ENCODE data around the gene IQCM.

Gene IQCM

GRCh38 chr4:149702414-149703293 is 113.0 kb downstream of the IQCM start:
- Histone ChIP-seq H3K27ac (ENCODE audit: insufficient read depth in 1 of 2, low read depth in 1 of 2, low read length in 2 of 2, poor library complexity in 1 of 2, severe bottlenecking in 2 of 2) (no peak overlapping the region), H3K4me1 (ENCODE audit: control extremely low read depth in 1 of 4, control insufficient read depth in 4 of 4, insufficient read depth in 4 of 4, low read length in 3 of 4) (no peaks in the 10 kb centered on the region), H3K4me3 (ENCODE audit: control insufficient read depth in 1 of 7, extremely low read depth in 1 of 7, insufficient read depth in 4 of 7, low read depth in 2 of 7, low read length in 6 of 7) (no peak overlapping the region), H3K9me3 (ENCODE audit: control extremely low read depth in 1 of 5, control insufficient read depth in 4 of 5, insufficient read depth in 2 of 5, low read depth in 1 of 5, low read length in 4 of 5) (no peaks in the 10 kb centered on the region), H3K27me3 (replicated peaks in 2 of 5; ENCODE audit: control insufficient read depth in 4 of 5, insufficient read depth in 5 of 5, low read length in 4 of 5) (no peaks in the 10 kb centered on the region), H3K36me3 (ENCODE audit: control insufficient read depth in 4 of 4, insufficient read depth in 4 of 4, low read length in 3 of 4) (no peaks in the 10 kb centered on the region)
- WGBS (ENCODE audit: insufficient coverage): 92% methylated on average over 2 of the region's 2 CpGs
- CTCF ChIA-PET: no interaction called here
- no peak for DNase-seq
- POLR2A ChIA-PET: no interaction called here

- no peaks in the 10 kb centered on the region for H3K36me3 ChIP-seq (ENCODE audit: control insufficient read depth in 4 of 4, insufficient read depth in 4 of 4, low read length in 3 of 4)
- H3K9me3 ChIP-seq (ENCODE audit: control extremely low read depth in 1 of 5, control insufficient read depth in 4 of 5, insufficient read depth in 2 of 5, low read depth in 1 of 5, low read length in 4 of 5): no peaks in the 10 kb centered on the region
- ChIA-PET POLR2A (no interaction called here), CTCF (no interaction called here)
- DNase-seq: no peak
- no peaks in the 10 kb centered on the region for H3K4me1 ChIP-seq (ENCODE audit: control extremely low read depth in 1 of 4, control insufficient read depth in 4 of 4, insufficient read depth in 4 of 4, low read length in 3 of 4)
- H3K27ac ChIP-seq (ENCODE audit: insufficient read depth in 1 of 2, low read depth in 1 of 2, low read length in 2 of 2, poor library complexity in 1 of 2, severe bottlenecking in 2 of 2): no peak overlapping the region
- WGBS (ENCODE audit: insufficient coverage): no CpG with 5 or more reads among the region's 2 CpGs
- H3K27me3 ChIP-seq (replicated peaks in 2 of 5; ENCODE audit: control insufficient read depth in 4 of 5, insufficient read depth in 5 of 5, low read length in 4 of 5): no peaks in the 10 kb centered on the region
- no peak overlapping the region for H3K4me3 ChIP-seq (ENCODE audit: control insufficient read depth in 1 of 7, extremely low read depth in 1 of 7, insufficient read depth in 4 of 7, low read depth in 2 of 7, low read length in 6 of 7)
Observed at GRCh38 chr4:149701435-149702156, 114.0 kb downstream of the IQCM start.

GRCh38 chr4:149700272-149700671 is 115.4 kb downstream of the IQCM start:
- no peak overlapping the region for H3K27ac ChIP-seq (ENCODE audit: insufficient read depth in 1 of 2, low read depth in 1 of 2, low read length in 2 of 2, poor library complexity in 1 of 2, severe bottlenecking in 2 of 2)
- H3K4me1 ChIP-seq (ENCODE audit: control extremely low read depth in 1 of 4, control insufficient read depth in 4 of 4, insufficient read depth in 4 of 4, low read length in 3 of 4): no peaks in the 10 kb centered on the region
- H3K4me3 ChIP-seq (ENCODE audit: control insufficient read depth in 1 of 7, extremely low read depth in 1 of 7, insufficient read depth in 4 of 7, low read depth in 2 of 7, low read length in 6 of 7): no peak overlapping the region
- WGBS (ENCODE audit: insufficient coverage): 88% methylated on average over 3 of the region's 3 CpGs
- CTCF ChIA-PET: no interaction called here
- no peaks in the 10 kb centered on the region for H3K9me3 ChIP-seq (ENCODE audit: control extremely low read depth in 1 of 5, control insufficient read depth in 4 of 5, insufficient read depth in 2 of 5, low read depth in 1 of 5, low read length in 4 of 5)
- no peaks in the 10 kb centered on the region for H3K36me3 ChIP-seq (ENCODE audit: control insufficient read depth in 4 of 4, insufficient read depth in 4 of 4, low read length in 3 of 4)
- POLR2A ChIA-PET: no interaction called here
- no peak for DNase-seq
- H3K27me3 ChIP-seq (replicated peaks in 2 of 5; ENCODE audit: control insufficient read depth in 4 of 5, insufficient read depth in 5 of 5, low read length in 4 of 5): no peaks in the 10 kb centered on the region

GRCh38 chr4:149699642-149700041 is 116.0 kb downstream of the IQCM start:
- Histone ChIP-seq H3K36me3 (ENCODE audit: control insufficient read depth in 4 of 4, insufficient read depth in 4 of 4, low read length in 3 of 4) (no peaks in the 10 kb centered on the region), H3K4me1 (ENCODE audit: control extremely low read depth in 1 of 4, control insufficient read depth in 4 of 4, insufficient read depth in 4 of 4, low read length in 3 of 4) (no peaks in the 10 kb centered on the region), H3K27me3 (replicated peaks in 2 of 5; ENCODE audit: control insufficient read depth in 4 of 5, insufficient read depth in 5 of 5, low read length in 4 of 5) (no peaks in the 10 kb centered on the region), H3K4me3 (ENCODE audit: control insufficient read depth in 1 of 7, extremely low read depth in 1 of 7, insufficient read depth in 4 of 7, low read depth in 2 of 7, low read length in 6 of 7) (no peak overlapping the region), H3K27ac (ENCODE audit: insufficient read depth in 1 of 2, low read depth in 1 of 2, low read length in 2 of 2, poor library complexity in 1 of 2, severe bottlenecking in 2 of 2) (no peak overlapping the region), H3K9me3 (ENCODE audit: control extremely low read depth in 1 of 5, control insufficient read depth in 4 of 5, insufficient read depth in 2 of 5, low read depth in 1 of 5, low read length in 4 of 5) (no peaks in the 10 kb centered on the region)
- WGBS (ENCODE audit: insufficient coverage): 33% methylated on average over 1 of the region's 2 CpGs
- no peak for DNase-seq
- CTCF ChIA-PET: no interaction called here
- POLR2A ChIA-PET: no interaction called here

GRCh38 chr4:149690726-149691125 is 124.9 kb downstream of the IQCM start:
- no peak overlapping the region for H3K4me3 ChIP-seq (ENCODE audit: control insufficient read depth in 1 of 7, extremely low read depth in 1 of 7, insufficient read depth in 4 of 7, low read depth in 2 of 7, low read length in 6 of 7)
- WGBS (ENCODE audit: insufficient coverage): 80% methylated on average over 1 of the region's 3 CpGs
- H3K27ac ChIP-seq (ENCODE audit: insufficient read depth in 1 of 2, low read depth in 1 of 2, low read length in 2 of 2, poor library complexity in 1 of 2, severe bottlenecking in 2 of 2): no peak overlapping the region
- no peaks in the 10 kb centered on the region for H3K4me1 ChIP-seq (ENCODE audit: control extremely low read depth in 1 of 4, control insufficient read depth in 4 of 4, insufficient read depth in 4 of 4, low read length in 3 of 4)
- DNase-seq: no peak
- H3K36me3 ChIP-seq (ENCODE audit: control insufficient read depth in 4 of 4, insufficient read depth in 4 of 4, low read length in 3 of 4): no peaks in the 10 kb centered on the region
- no peaks in the 10 kb centered on the region for H3K9me3 ChIP-seq (ENCODE audit: control extremely low read depth in 1 of 5, control insufficient read depth in 4 of 5, insufficient read depth in 2 of 5, low read depth in 1 of 5, low read length in 4 of 5)
- ChIA-PET POLR2A (no interaction called here), CTCF (no interaction called here)
- no peaks in the 10 kb centered on the region for H3K27me3 ChIP-seq (replicated peaks in 2 of 5; ENCODE audit: control insufficient read depth in 4 of 5, insufficient read depth in 5 of 5, low read length in 4 of 5)

- no peaks in the 10 kb centered on the region for H3K36me3 ChIP-seq (ENCODE audit: control insufficient read depth in 4 of 4, insufficient read depth in 4 of 4, low read length in 3 of 4)
- H3K27ac ChIP-seq (ENCODE audit: insufficient read depth in 1 of 2, low read depth in 1 of 2, low read length in 2 of 2, poor library complexity in 1 of 2, severe bottlenecking in 2 of 2): no peak overlapping the region
- CTCF ChIA-PET: no interaction called here
- H3K4me3 ChIP-seq (ENCODE audit: control insufficient read depth in 1 of 7, extremely low read depth in 1 of 7, insufficient read depth in 4 of 7, low read depth in 2 of 7, low read length in 6 of 7): no peak overlapping the region
- H3K27me3 ChIP-seq (replicated peaks in 2 of 5; ENCODE audit: control insufficient read depth in 4 of 5, insufficient read depth in 5 of 5, low read length in 4 of 5): no peaks in the 10 kb centered on the region
- H3K9me3 ChIP-seq (ENCODE audit: control extremely low read depth in 1 of 5, control insufficient read depth in 4 of 5, insufficient read depth in 2 of 5, low read depth in 1 of 5, low read length in 4 of 5): no peaks in the 10 kb centered on the region
- H3K4me1 ChIP-seq (ENCODE audit: control extremely low read depth in 1 of 4, control insufficient read depth in 4 of 4, insufficient read depth in 4 of 4, low read length in 3 of 4): no peaks in the 10 kb centered on the region
- WGBS (ENCODE audit: insufficient coverage): no CpG with 5 or more reads among the region's 2 CpGs
- DNase-seq: no peak
- POLR2A ChIA-PET: no interaction called here
Observed at GRCh38 chr4:149684516-149684915, 131.1 kb downstream of the IQCM start.

- H3K27me3 ChIP-seq (replicated peaks in 2 of 5; ENCODE audit: control insufficient read depth in 4 of 5, insufficient read depth in 5 of 5, low read length in 4 of 5): no peaks in the 10 kb centered on the region
- CTCF ChIA-PET: no interaction called here
- no peak overlapping the region for H3K27ac ChIP-seq (ENCODE audit: insufficient read depth in 1 of 2, low read depth in 1 of 2, low read length in 2 of 2, poor library complexity in 1 of 2, severe bottlenecking in 2 of 2)
- no peak overlapping the region for H3K4me3 ChIP-seq (ENCODE audit: control insufficient read depth in 1 of 7, extremely low read depth in 1 of 7, insufficient read depth in 4 of 7, low read depth in 2 of 7, low read length in 6 of 7)
- no peaks in the 10 kb centered on the region for H3K36me3 ChIP-seq (ENCODE audit: control insufficient read depth in 4 of 4, insufficient read depth in 4 of 4, low read length in 3 of 4)
- H3K4me1 ChIP-seq (ENCODE audit: control extremely low read depth in 1 of 4, control insufficient read depth in 4 of 4, insufficient read depth in 4 of 4, low read length in 3 of 4): no peaks in the 10 kb centered on the region
- DNase-seq: no peak
- H3K9me3 ChIP-seq (ENCODE audit: control extremely low read depth in 1 of 5, control insufficient read depth in 4 of 5, insufficient read depth in 2 of 5, low read depth in 1 of 5, low read length in 4 of 5): no peaks in the 10 kb centered on the region
- no CpG with 5 or more reads among the region's 3 CpGs for WGBS (ENCODE audit: insufficient coverage)
- POLR2A ChIA-PET: no interaction called here
Observed at GRCh38 chr4:149676076-149676475, 139.6 kb downstream of the IQCM start.
